VCaP (cell line): ENCODE results near the gene TMEM37.
A peak's percentile ranks its signal among the peaks of the same experiment; 100 is the strongest.

Source experiments
- H3K27ac ChIP-seq: fragments of 450-650 bp; 2 replicates; pipeline ENCODE4 v1.5.1; 2017
- TF ChIP-seq, protein P1 (sequence below): fragments of 450-650 bp; conservative IDR thresholded peaks from 2 replicates; pipeline ENCODE4 v1.5.1; 2017; ENCODE audit warnings: mild to moderate bottlenecking, moderate library complexity

Gene TMEM37

DNA sequence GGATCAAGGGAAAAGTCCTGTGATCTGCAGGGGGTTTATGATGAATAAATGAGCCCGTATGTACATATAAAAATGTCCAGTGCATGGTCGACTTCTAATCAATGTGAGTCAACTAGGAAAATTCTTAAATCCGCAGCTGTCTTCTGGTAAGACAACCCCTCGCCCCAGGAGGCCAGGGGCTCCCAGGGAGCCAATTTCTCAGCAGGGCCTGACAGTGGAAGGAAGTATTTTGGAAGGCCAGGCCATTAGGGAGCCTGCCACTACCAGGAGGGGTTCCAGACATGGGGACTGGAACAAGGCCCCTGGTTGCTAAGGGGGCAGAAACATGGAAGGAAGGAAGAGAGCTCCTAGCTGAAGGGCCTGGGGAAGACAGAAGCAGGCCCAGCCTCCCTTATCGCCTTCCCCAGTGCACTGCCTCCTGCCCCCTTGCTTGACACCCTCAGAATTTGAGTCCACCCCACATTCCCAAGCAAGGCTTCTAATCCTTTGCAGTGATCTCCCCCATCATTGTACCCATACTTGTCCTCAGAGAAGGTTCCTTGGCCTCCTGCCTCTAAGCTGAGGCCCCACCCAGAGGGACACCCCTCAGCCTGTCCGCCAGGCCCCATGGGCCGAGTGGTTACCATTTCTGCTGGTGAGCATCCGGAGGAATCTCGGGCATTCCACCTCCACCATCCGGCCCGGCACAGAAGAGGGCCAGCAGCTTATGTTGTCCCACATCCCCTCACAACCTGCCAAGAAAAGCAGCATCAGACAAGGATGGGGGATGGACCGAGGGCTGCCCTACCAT lies 46.7 kb downstream of the TMEM37 start:
- TF ChIP-seq, protein P1, sequence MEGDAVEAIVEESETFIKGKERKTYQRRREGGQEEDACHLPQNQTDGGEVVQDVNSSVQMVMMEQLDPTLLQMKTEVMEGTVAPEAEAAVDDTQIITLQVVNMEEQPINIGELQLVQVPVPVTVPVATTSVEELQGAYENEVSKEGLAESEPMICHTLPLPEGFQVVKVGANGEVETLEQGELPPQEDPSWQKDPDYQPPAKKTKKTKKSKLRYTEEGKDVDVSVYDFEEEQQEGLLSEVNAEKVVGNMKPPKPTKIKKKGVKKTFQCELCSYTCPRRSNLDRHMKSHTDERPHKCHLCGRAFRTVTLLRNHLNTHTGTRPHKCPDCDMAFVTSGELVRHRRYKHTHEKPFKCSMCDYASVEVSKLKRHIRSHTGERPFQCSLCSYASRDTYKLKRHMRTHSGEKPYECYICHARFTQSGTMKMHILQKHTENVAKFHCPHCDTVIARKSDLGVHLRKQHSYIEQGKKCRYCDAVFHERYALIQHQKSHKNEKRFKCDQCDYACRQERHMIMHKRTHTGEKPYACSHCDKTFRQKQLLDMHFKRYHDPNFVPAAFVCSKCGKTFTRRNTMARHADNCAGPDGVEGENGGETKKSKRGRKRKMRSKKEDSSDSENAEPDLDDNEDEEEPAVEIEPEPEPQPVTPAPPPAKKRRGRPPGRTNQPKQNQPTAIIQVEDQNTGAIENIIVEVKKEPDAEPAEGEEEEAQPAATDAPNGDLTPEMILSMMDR, result no peak
- H3K27ac ChIP-seq, result no peak overlapping the region

DNA sequence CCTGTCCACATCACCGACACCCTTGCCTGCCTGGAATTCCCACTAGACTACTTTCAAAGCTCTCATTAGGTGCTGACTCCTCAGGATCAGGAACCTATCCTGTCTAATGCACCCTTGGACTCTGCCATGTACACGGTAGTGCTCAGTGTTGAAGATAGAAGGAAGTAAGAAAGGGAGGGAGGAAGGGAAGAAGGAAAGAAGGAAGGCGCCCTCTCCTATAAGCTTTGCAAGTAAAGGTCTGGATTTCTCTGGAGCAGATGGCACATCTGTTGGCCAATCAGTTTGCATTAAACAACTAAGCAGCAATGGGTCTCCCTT lies 47.3 kb downstream of the TMEM37 start:
- TF ChIP-seq, protein P1, result no peak
- no peak overlapping the region for H3K27ac ChIP-seq

DNA sequence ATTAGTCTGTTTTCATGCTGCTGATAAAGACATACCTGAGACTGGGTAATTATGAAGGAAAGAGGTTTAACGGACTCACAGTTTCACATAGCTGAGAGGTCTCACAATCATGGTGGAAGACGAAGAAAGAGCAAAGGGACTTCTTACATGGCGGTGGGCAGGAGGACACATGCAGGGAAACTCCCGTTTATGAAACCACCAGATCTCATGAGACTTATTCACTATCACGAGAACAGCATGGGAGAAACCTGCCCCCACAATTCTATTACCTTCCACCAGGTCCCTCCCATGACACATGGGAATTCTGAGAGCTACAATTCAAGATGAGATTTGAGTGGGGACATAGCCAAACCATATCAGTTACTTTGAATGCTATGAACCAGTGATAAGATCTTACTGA lies 48.5 kb downstream of the TMEM37 start:
- TF ChIP-seq, protein P1, result no peak
- peak overlapping the region; percentile 31 for H3K27ac ChIP-seq

DNA sequence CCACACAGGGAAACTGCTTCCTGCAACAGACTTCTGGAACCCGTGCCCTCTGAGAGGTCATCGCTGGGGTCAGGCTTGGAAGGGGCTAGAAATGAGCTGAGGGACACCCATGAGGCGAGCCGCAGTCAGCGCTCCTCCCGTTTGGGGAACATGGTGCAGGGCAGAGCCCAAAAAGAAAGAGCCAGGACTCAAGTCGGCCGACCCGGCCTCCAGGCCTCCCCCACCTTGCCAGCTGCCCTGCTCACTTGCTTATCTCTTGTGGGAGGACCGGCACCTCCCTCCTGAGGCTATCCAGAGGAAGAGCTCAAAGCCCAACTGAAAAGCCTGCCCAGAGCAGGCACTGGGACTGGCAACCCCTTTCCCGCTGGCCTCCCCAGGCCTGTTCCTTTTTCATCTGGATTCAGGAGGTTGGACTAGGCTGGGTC lies 49.1 kb downstream of the TMEM37 start:
- H3K27ac ChIP-seq, result peak overlapping the region; percentile 31
- TF ChIP-seq, protein P1, result no peak

DNA sequence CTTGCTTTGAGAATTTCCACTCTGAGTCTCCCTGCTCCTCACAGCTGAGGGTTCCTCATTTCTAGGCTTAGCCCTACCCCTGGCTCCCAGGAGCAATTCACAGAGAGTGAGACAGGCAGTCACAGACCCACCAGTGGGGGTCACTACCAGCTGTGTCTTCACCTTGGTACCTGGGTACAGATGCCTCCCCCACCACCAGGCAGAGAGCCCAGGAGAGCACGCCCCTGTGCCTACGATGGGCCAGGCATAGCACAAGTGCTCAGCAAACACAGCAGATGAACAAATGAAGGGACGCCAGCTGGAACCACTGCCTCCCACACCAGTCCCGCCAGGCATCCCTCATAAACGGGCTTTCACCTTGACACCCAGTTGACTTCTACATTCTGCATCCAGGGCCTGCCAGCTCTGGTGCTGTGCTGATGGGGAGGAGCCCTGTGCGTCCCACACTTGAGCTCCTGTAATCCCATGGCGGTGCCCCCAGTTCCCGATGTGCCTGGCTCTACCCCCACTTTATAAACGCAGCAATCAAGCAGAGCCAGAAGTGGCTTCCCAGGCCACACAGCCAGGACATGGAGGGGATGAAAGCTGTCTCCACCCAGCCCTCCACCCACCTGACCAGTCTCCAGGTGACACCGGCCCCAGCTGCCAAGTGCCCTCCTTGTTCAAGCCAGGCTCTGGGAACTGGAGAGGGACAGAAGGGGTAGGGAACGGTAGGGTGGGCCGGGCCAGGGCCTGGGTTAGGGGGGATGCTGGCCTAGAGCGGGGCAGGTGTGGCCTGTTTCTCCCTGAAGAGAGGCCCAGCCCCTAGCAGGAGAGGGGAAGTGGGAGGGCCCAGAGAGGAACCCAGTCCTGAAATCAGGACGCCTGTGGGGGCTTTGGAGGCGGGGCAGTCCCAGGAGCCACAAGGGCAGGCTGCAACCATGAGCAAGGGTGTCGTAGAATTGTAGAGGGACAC lies 50.1 kb downstream of the TMEM37 start:
- TF ChIP-seq, protein P1, result no peak
- H3K27ac ChIP-seq, result no peak overlapping the region

DNA sequence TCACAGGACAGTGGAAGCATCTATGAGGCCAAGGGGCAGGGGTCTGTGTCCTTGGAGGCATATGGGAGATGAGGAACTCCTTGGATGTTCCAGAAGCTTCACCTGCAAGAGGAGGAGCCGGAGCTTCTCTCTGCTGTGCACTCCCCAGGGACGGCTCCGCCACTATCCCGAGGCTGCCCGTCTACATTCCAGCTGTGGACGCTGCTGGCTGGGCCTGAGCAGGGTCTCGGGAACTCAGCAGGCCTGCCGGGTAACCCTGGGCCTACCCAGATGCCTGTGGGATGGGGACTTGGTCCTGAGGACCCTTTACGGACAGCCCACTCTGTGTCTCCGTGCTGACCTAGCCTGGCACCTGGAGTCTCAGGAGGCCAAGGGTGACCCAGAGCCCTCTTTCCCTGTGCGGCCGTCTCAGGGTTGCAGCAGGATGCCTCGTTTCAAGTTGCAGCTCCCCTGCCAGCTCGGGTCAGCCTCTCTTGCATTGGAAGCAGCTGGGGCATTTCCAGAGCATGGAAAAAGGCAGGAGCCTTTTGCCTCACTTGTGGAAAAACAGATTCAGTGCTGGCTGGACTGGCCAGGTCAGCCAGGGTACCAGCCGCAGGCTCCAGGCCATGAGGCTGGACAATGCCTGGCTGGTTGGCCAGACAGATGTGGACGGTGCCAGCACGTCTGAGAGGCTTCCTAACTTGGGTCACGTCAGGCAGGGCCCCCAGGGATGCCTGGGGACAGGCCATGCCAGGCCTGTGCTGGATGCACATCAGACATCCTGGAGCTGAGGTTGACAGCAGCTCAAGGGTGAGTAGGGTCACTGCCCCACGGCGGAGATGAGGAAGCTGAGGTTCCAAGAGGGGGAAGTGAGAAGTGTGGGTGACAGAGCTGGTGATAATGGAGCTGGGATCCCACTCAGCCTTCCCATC lies 51.1 kb downstream of the TMEM37 start:
- no peak overlapping the region for H3K27ac ChIP-seq
- TF ChIP-seq, protein P1, result no peak
